ENCODE measurements around the gene MS4A8. TPM values are rescaled to one million over a fixed set of nuclear protein-coding genes. Genes with fewer than 3 reads are reported as not detected.

MS4A8 gene
- total RNA-seq, 1 experiment from 2014 or later, result not detected

DNA sequence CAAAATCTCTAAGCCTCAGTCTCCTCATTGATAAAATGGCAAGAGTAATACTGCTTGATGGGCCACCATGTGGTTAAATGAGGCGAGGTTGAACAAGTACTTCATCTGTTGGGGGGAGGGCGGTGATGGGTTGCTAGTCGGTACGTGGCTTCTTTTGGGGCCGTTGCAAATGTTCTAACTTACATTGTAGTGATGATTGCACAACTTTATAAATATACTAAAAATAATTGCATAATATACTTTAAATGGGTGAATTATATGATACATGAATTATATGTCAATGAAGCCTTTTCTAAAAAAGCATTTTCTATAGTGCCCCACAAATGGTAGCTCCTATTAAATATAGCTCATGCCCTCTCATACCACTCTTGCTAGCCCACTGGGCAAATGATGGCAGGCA, 6.5 kb downstream of the MS4A8 start:
- Histone ChIP-seq H3K79me2 (ENCODE audit: insufficient read depth, low read length) (no peaks in the 10 kb centered on the region), H3T11ph (ENCODE audit: low read length) (no peak overlapping the region), H3K56ac (ENCODE audit: insufficient read length, low read depth, low read length) (no peak overlapping the region), H3K79me1 (ENCODE audit: insufficient read depth, low read depth, low read length, poor library complexity, severe bottlenecking) (no peaks in the 10 kb centered on the region), H3K23ac (ENCODE audit: insufficient read length, low read depth, low read length) (no peak overlapping the region), H2AFZ (ENCODE audit: low read length) (no peak overlapping the region), H3K4me2 (ENCODE audit: insufficient read depth, insufficient read length, low read length) (no peak overlapping the region), H2BK20ac (ENCODE audit: low read depth, low read length, poor library complexity, severe bottlenecking) (no peak overlapping the region), H4K91ac (ENCODE audit: insufficient read length, low read depth, low read length) (no peak overlapping the region), H3K9ac (ENCODE audit: extremely low read depth, insufficient read length, low read length) (no peak overlapping the region), H2AK5ac (ENCODE audit: insufficient read length, low read length) (no peak overlapping the region), H3K4ac (ENCODE audit: low read depth, low read length) (no peak overlapping the region), H2BK15ac (ENCODE audit: low read depth, low read length) (no peak overlapping the region), H3K27ac (ENCODE audit: insufficient read length, low read depth, low read length) (no peak overlapping the region), H4K5ac (ENCODE audit: insufficient read length, low read depth, low read length) (no peak overlapping the region), H4K20me1 (ENCODE audit: control insufficient read depth, insufficient read depth, insufficient read length) (no peaks in the 10 kb centered on the region), H3K9me3 (ENCODE audit: control insufficient read depth, low read depth, low read length) (no peaks in the 10 kb centered on the region), H3K23me2 (ENCODE audit: insufficient read length, low read depth, low read length, poor library complexity, severe bottlenecking) (no peaks in the 10 kb centered on the region), H2BK5ac (ENCODE audit: insufficient read length, low read length) (no peak overlapping the region), H2BK120ac (ENCODE audit: low read depth, low read length, poor library complexity, severe bottlenecking) (no peak overlapping the region), H3K14ac (ENCODE audit: insufficient read depth, low read length) (no peak overlapping the region), H3K27me3 (ENCODE audit: insufficient read depth, low read length) (no peaks in the 10 kb centered on the region), H2BK12ac (ENCODE audit: insufficient read length, low read depth, low read length) (no peak overlapping the region), H3K18ac (ENCODE audit: insufficient read length, low read depth, low read length) (no peak overlapping the region), H3K4me1 (ENCODE audit: insufficient read depth, low read length) (no peaks in the 10 kb centered on the region), H4K8ac (replicated peaks; ENCODE audit: insufficient read length, low read depth, low read length) (no peak overlapping the region)
- Mint-ChIP-seq H3K36me3 (ENCODE audit: insufficient read depth in 1 of 3, low read depth in 3 of 3) (no peaks in the 10 kb centered on the region), H3K4me1 (peaks cover 6% of the 10 kb centered on the region in 2 experiments), H3K27me3 (ENCODE audit: low read depth) (no peaks in the 10 kb centered on the region), H3K4me3 (no peak overlapping the region), H3K27ac (no peak overlapping the region), H3K9me3 (no peaks in the 10 kb centered on the region)
- WGBS (ENCODE audit: extremely low coverage, insufficient read length, low lambda C conversion rate), result no CpG with 5 or more reads among the region's 5 CpGs
- TF ChIP-seq, protein P1, sequence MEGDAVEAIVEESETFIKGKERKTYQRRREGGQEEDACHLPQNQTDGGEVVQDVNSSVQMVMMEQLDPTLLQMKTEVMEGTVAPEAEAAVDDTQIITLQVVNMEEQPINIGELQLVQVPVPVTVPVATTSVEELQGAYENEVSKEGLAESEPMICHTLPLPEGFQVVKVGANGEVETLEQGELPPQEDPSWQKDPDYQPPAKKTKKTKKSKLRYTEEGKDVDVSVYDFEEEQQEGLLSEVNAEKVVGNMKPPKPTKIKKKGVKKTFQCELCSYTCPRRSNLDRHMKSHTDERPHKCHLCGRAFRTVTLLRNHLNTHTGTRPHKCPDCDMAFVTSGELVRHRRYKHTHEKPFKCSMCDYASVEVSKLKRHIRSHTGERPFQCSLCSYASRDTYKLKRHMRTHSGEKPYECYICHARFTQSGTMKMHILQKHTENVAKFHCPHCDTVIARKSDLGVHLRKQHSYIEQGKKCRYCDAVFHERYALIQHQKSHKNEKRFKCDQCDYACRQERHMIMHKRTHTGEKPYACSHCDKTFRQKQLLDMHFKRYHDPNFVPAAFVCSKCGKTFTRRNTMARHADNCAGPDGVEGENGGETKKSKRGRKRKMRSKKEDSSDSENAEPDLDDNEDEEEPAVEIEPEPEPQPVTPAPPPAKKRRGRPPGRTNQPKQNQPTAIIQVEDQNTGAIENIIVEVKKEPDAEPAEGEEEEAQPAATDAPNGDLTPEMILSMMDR (conservative IDR thresholded peaks at IDR 0.05), result no peak
- DNase-seq, result no peak
